Neural progenitor cell (in vitro differentiated cells): ENCODE measurements around the gene GP1BB. TPM values are rescaled to one million over a fixed set of nuclear protein-coding genes. Genes with fewer than 3 reads are reported as not detected.

Experiments
- DNase-seq: peaks from one replicate; pipeline ENCODE4 v3.0.0-alpha.2; 2016; ENCODE audit warnings: low spot score
- H2AFZ ChIP-seq: fragments of 200-600 bp; sonication (generic); replicated peaks from 2 replicates; pipeline ENCODE4 v1.6.1; 2016; ENCODE audit warnings: antibody characterized with exemption
- H3F3A ChIP-seq: fragments of 200-600 bp; sonication (generic); 2 replicates; pipeline ENCODE4 v1.6.1; 2016; ENCODE audit warnings: antibody characterized with exemption, low read depth
- H3K27ac ChIP-seq: fragments of 200-600 bp; sonication (generic); 2 replicates; pipeline ENCODE4 v1.5.1; 2016; ENCODE audit warnings: mild to moderate bottlenecking
- H3K27me3 ChIP-seq: fragments of 200-600 bp; sonication (generic); 2 replicates; pipeline ENCODE4 v1.6.1; 2016; ENCODE audit warnings: mild to moderate bottlenecking, moderate library complexity
- H3K36me3 ChIP-seq: fragments of 200-600 bp; sonication (generic); 2 replicates; pipeline ENCODE4 v1.5.1; 2016
- H3K4me1 ChIP-seq: fragments of 200-600 bp; sonication (generic); 2 replicates; pipeline ENCODE4 v1.6.1; 2016; ENCODE audit warnings: mixed run types
- H3K4me2 ChIP-seq: fragments of 200-600 bp; sonication (generic); 2 replicates; pipeline ENCODE4 v1.6.1; 2016
- H3K4me3 ChIP-seq: fragments of 200-600 bp; sonication (generic); 2 replicates; pipeline ENCODE4 v1.5.1; 2016
- H3K79me2 ChIP-seq: fragments of 200-600 bp; sonication (generic); 2 replicates; pipeline ENCODE4 v1.6.1; 2016; ENCODE audit warnings: low read depth
- H3K9ac ChIP-seq: fragments of 200-600 bp; sonication (generic); 2 replicates; pipeline ENCODE4 v1.6.1; 2016
- H3K9me3 ChIP-seq: fragments of 200-600 bp; sonication (generic); 2 replicates; pipeline ENCODE4 v1.5.1; 2016; ENCODE audit warnings: low read depth
- H4K20me1 ChIP-seq: fragments of 200-600 bp; sonication (generic); 2 replicates; pipeline ENCODE4 v1.6.1; 2016; ENCODE audit warnings: low read depth
- H3K27ac Mint-ChIP-seq: 3 replicates; pipeline ENCODE4 v1.8.0; 2021; ENCODE audit warnings: mixed read lengths
- H3K27me3 Mint-ChIP-seq: 2 replicates; pipeline ENCODE4 v1.8.0; 2022; ENCODE audit warnings: low read depth, mild to moderate bottlenecking, inconsistent platforms, moderate library complexity, mixed read lengths; ENCODE audit not compliant: insufficient read depth
- H3K36me3 Mint-ChIP-seq: 3 replicates; pipeline ENCODE4 v1.8.0; 2021; ENCODE audit warnings: mixed read lengths
- H3K4me1 Mint-ChIP-seq: 3 replicates; pipeline ENCODE4 v1.8.0; 2021; ENCODE audit warnings: mixed read lengths
- H3K4me3 Mint-ChIP-seq: 3 replicates; pipeline ENCODE4 v1.8.0; 2021; ENCODE audit warnings: mild to moderate bottlenecking, moderate library complexity, mixed read lengths
- H3K9me3 Mint-ChIP-seq: 3 replicates; pipeline ENCODE4 v1.8.0; 2020; ENCODE audit warnings: mixed read lengths
- CTCF ChIP-seq: fragments of 200-600 bp; sonication (generic); IDR thresholded peaks from 2 replicates; pipeline ENCODE4 v1.5.1; 2017; ENCODE audit warnings: antibody characterized with exemption, mild to moderate bottlenecking
- EZH2 ChIP-seq: fragments of 200-600 bp; sonication (generic); IDR thresholded peaks from 2 replicates; pipeline ENCODE4 v1.6.1; 2017; ENCODE audit warnings: antibody characterized with exemption, mild to moderate bottlenecking, moderate library complexity
- EZH2phosphoT487 ChIP-seq: fragments of 200-600 bp; sonication (generic); IDR thresholded peaks from 2 replicates; pipeline ENCODE4 v1.6.1; 2017; ENCODE audit warnings: antibody characterized with exemption
- total RNA-seq: library from RNA; depleted of rRNA; stranded (reverse); fragments of >200 nt; gene quantifications from 2 replicates; pipeline ENCODE4 v1.2.3, GENCODE V29; 2015; ENCODE audit warnings: low replicate concordance

Gene GP1BB
- total RNA-seq, 1 donor from 2014 or later = not detected

- Mint-ChIP-seq H3K4me3 (no peak overlapping the region), H3K9me3 (no peaks in the 10 kb centered on the region), H3K36me3 (no peaks in the 10 kb centered on the region), H3K4me1 (peaks cover 4% of the 10 kb centered on the region), H3K27ac (peak overlapping the region; percentile 51), H3K27me3 (peaks cover 6% of the 10 kb centered on the region)
- no peaks in the 10 kb centered on the region for H4K20me1 ChIP-seq
- H3K27me3 ChIP-seq = peaks cover 6% of the 10 kb centered on the region
- no peaks in the 10 kb centered on the region for H3K9me3 ChIP-seq
- no peak overlapping the region for H2AFZ ChIP-seq
- no peaks in the 10 kb centered on the region for H3K36me3 ChIP-seq
- no peak overlapping the region for H3K4me2 ChIP-seq
- no peak overlapping the region for H3K27ac ChIP-seq
- TF ChIP-seq EZH2 (no peak), CTCF (no peak), EZH2phosphoT487 (no peak)
- peaks cover 4% of the 10 kb centered on the region for H3K4me1 ChIP-seq
- H3K9ac ChIP-seq = no peak overlapping the region
- DNase-seq = no peak
- no peaks in the 10 kb centered on the region for H3K79me2 ChIP-seq
- no peak overlapping the region for H3K4me3 ChIP-seq
- no peaks in the 10 kb centered on the region for H3F3A ChIP-seq
These were observed 22.1 kb downstream of the GP1BB start for GRCh38 chr22:19745155-19746101.

- H3F3A ChIP-seq = peaks cover 4% of the 10 kb centered on the region
- no peak for TF ChIP-seq EZH2phosphoT487
- no peak for TF ChIP-seq EZH2
- no peak for TF ChIP-seq CTCF
- Mint-ChIP-seq H3K4me1 (peaks cover 4% of the 10 kb centered on the region), H3K9me3 (no peaks in the 10 kb centered on the region), H3K36me3 (no peaks in the 10 kb centered on the region), H3K27ac (no peak overlapping the region), H3K4me3 (no peak overlapping the region), H3K27me3 (peaks cover 9% of the 10 kb centered on the region)
- no peaks in the 10 kb centered on the region for H3K9me3 ChIP-seq
- H3K27me3 ChIP-seq = peaks cover 15% of the 10 kb centered on the region
- H3K36me3 ChIP-seq = no peaks in the 10 kb centered on the region
- no peaks in the 10 kb centered on the region for H4K20me1 ChIP-seq
- no peak overlapping the region for H2AFZ ChIP-seq
- no peaks in the 10 kb centered on the region for H3K79me2 ChIP-seq
- no peak overlapping the region for H3K27ac ChIP-seq
- H3K4me2 ChIP-seq = no peak overlapping the region
- no peak overlapping the region for H3K4me3 ChIP-seq
- no peak overlapping the region for H3K9ac ChIP-seq
- H3K4me1 ChIP-seq = peaks cover 12% of the 10 kb centered on the region
- DNase-seq = no peak
These were observed 23.4 kb downstream of the GP1BB start for GRCh38 chr22:19746726-19747125.

GRCh38 chr22:19747551-19747950 is 24.2 kb downstream of the GP1BB start:
- no peak overlapping the region for H3K27ac Mint-ChIP-seq
- H3F3A ChIP-seq = peaks cover 4% of the 10 kb centered on the region
- no peak overlapping the region for H3K27ac ChIP-seq
- peaks cover 12% of the 10 kb centered on the region for H3K4me1 ChIP-seq
- TF ChIP-seq CTCF (no peak), EZH2 (no peak), EZH2phosphoT487 (no peak)
- no peaks in the 10 kb centered on the region for H3K9me3 ChIP-seq
- peaks cover 23% of the 10 kb centered on the region for H3K27me3 ChIP-seq
- H4K20me1 ChIP-seq = no peaks in the 10 kb centered on the region
- no peak overlapping the region for H3K4me3 Mint-ChIP-seq
- H3K79me2 ChIP-seq = no peaks in the 10 kb centered on the region
- no peak overlapping the region for H3K4me2 ChIP-seq
- no peak overlapping the region for H3K4me3 ChIP-seq
- no peak overlapping the region for H2AFZ ChIP-seq
- peaks cover 4% of the 10 kb centered on the region for H3K4me1 Mint-ChIP-seq
- H3K36me3 ChIP-seq = no peaks in the 10 kb centered on the region
- no peaks in the 10 kb centered on the region for H3K36me3 Mint-ChIP-seq
- no peak overlapping the region for H3K9ac ChIP-seq
- no peak for DNase-seq
- H3K27me3 Mint-ChIP-seq = peaks cover 13% of the 10 kb centered on the region
- no peaks in the 10 kb centered on the region for H3K9me3 Mint-ChIP-seq
